Activated T-cell treated with anti-CD3 and anti-CD28 coated beads for 24 hours (primary cell): ENCODE results near the gene SLC35E1.
"Not testable (repeated sequence)": the region's sequence is repeated elsewhere in the genome, so short reads cannot be mapped to it uniquely, and the experiment has no call there.

Source experiments
- DNase-seq: peaks from one replicate; pipeline ENCODE4 v3.0.0-alpha.2; 2020; ENCODE audit warnings: low read depth

SLC35E1 gene

DNA sequence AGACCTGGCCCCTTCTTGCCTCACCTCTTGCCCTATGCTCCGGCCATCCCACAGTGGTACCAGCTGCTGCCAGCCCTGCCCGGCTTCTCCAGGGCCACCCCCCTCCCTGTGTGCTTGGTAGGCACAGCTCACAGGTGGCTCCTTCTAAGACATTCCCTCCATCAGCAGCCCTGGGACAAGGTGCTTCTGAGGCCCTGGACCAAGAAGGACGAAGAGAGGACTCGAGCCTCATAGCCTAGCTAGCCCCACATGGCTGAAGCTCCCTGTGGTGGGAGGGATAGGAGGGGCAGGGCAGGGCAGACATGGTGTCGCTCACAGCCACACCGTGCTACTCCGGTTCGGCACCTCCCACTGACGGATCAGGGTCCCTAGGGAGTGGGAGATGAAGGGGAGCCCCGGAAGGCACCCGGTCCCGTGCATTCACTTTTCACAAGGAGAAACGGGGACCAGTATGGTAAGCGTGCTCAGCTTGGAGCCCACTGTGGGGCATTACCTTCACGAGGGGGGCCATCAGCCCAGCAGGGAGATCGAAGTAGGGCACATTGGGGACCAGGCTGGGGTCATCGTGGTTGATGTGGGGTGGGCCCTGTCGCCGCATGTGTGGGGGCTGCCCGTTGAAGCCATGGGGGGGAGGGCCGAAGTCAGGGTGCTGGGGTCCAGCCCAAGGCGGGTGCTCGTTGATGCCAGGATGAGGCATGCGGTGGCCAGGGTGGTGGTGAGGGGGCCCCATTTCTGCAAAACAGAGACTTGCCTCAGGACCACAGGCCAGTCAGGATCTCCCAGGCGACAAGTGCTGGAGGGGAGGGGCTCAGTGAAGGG is 49.4 kb downstream of the SLC35E1 start:
- no peak for DNase-seq

GRCh38 chr19:16521715-16522289 is 50.4 kb downstream of the SLC35E1 start:
- DNase-seq, result no peak

GRCh38 chr19:16520986-16521624 is 51.1 kb downstream of the SLC35E1 start:
- DNase-seq, result no peak

- no peak for DNase-seq
These were observed 51.9 kb downstream of the SLC35E1 start for GRCh38 chr19:16520074-16520973.

- no peak for DNase-seq
These were observed 53.0 kb downstream of the SLC35E1 start for GRCh38 chr19:16519230-16519687.

- no peak for DNase-seq
These were observed 53.6 kb downstream of the SLC35E1 start for GRCh38 chr19:16518483-16519229.

- DNase-seq, result no peak
These were observed 54.2 kb downstream of the SLC35E1 start for GRCh38 chr19:16518061-16518460.

DNA sequence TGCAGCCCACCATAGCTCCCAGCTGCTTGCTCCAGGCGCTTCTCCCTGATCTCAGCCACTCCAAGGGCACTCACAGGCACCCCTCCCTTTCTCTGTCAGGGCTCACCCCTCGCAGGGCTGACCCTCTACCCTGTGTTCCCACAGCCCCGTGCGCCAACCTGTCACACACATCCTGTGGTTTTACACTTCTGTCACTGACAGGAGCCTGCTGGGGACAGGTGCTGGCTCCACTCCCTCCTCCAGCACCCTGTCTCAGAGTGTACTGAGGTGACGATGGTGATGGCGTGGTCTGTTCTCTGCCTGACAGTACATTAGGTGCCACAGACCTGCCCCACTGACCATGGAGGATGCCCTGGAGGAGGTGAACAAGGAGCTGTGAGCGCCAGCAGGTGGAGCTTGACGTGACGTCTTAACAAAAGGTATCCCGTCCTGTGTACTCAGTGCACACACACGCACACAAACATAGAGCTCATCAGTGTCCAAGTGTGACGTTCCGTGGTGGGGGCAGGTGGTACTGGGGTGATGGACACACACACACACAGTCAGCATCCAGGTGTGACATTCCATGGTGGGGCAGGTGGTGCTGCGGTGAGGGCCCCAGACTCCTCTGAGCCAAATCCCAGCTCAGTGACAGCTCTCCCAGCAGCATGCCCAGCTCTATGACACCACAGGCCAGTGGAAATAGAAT is 55.1 kb downstream of the SLC35E1 start:
- no peak for DNase-seq

- no peak for DNase-seq
These were observed 55.8 kb downstream of the SLC35E1 start for GRCh38 chr19:16516381-16516780.

- no peak for DNase-seq
These were observed 57.7 kb downstream of the SLC35E1 start for GRCh38 chr19:16514383-16515019.

GRCh38 chr19:16512611-16513010 is 59.6 kb downstream of the SLC35E1 start:
- not testable (repeated sequence) for DNase-seq

GRCh38 chr19:16509141-16510061 is 62.8 kb downstream of the SLC35E1 start:
- DNase-seq, result no peak

DNA sequence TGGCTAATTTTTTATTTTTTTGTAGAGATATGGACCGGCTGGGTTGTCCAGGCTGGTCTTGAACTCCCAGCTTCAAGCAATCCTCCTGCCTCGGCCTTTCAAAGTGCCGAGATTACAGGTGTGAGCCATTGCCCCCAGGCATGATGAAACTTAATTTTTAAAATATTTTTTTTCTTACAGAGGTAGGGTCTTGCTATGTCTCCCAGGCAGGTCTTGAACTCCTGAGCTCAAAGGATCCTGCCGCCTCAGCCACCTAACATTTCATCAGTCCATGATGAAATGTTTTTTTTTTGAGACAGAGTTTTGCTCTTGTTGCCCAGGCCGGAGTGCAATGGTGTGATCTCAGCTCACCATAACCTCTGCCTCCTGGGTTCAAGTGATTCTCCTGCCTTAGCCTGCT is 63.7 kb downstream of the SLC35E1 start:
- DNase-seq, result no peak

DNA sequence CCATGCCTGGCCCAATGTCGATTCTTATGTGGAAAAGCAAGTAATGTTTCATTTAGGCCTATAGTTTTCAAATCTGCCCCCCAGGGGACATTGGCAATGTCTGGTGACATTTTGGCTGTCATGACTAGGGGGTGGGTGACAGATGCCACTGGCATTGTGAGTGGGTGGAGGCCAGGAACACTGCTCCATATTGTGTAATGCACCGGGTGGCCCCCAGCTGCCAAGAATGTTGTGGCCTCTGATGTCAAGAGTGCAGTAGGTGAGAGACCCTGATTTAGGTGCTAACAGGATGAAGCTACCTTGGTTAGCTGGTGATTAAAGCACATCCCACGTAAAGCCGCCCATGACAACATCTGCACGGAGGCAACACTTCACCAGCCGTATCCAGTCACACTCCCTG is 65.3 kb downstream of the SLC35E1 start:
- DNase-seq, result no peak

DNA sequence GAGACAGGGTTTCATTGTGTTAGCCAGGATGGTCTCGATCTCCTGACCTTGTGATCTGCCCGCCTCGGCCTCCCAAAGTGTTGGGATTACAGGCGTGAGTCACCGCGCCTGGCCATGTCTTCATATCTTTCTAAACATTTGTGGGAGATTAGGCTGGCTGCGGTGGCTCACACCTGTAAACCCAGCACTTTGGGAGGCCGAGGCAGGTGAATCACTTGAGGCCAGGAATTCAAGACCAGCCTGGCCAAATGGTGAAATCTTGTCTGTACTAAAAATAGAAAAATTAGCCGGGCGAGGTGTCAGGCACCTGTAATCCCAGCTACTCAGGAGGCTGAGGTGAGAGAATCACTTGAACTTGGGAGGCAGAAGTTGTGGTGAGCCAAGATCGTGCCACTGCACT is 66.1 kb downstream of the SLC35E1 start:
- not testable (repeated sequence) for DNase-seq

- no peak for DNase-seq
These were observed 67.9 kb downstream of the SLC35E1 start for GRCh38 chr19:16504271-16504670.
